Suprapubic skin (tissue), 4 donors: ENCODE results near the gene FBXO3. TPM values are rescaled to one million over a fixed set of nuclear protein-coding genes. Genes with fewer than 3 reads are reported as not detected.
A peak's percentile ranks its signal among the peaks of the same experiment; 100 is the strongest.
"Not testable (repeated sequence)": the region's sequence is repeated elsewhere in the genome, so short reads cannot be mapped to it uniquely, and the experiment has no call there.

Experiments
- DNase-seq, 2 donors: peaks; one replicate each; pipeline ENCODE4 v3.0.0-alpha.2; 2019; ENCODE audit warnings: low spot score in 2 of 2
- H3K27ac ChIP-seq: fragments of 200-600 bp; sonication (generic); one replicate; pipeline ENCODE4 v1.5.1; 2019
- H3K27me3 ChIP-seq: fragments of 200-600 bp; sonication (generic); one replicate; pipeline ENCODE4 v1.5.1; 2019
- H3K36me3 ChIP-seq: fragments of 200-600 bp; sonication (generic); one replicate; pipeline ENCODE4 v1.5.1; 2019
- H3K4me1 ChIP-seq: fragments of 200-600 bp; sonication (generic); one replicate; pipeline ENCODE4 v1.5.1; 2019
- H3K4me3 ChIP-seq: fragments of 200-600 bp; sonication (generic); one replicate; pipeline ENCODE4 v1.5.1; 2019; ENCODE audit warnings: mild to moderate bottlenecking
- H3K9me3 ChIP-seq: fragments of 200-600 bp; sonication (generic); one replicate; pipeline ENCODE4 v1.5.1; 2019
- EP300 ChIP-seq: sonication (generic); formaldehyde crosslinking; IDR thresholded peaks from one replicate; pipeline ENCODE4 v1.6.1; 2017; ENCODE audit warnings: antibody characterized with exemption
- POLR2A ChIP-seq, 2 donors: fragments of 450-650 bp; IDR thresholded peaks; one replicate each; pipeline ENCODE4 v1.6.1; 2017; ENCODE audit warnings: antibody characterized with exemption in 2 of 2, mild to moderate bottlenecking in 2 of 2, moderate library complexity in 2 of 2
- POLR2AphosphoS5 ChIP-seq, 3 donors: sonication (generic); formaldehyde crosslinking; IDR thresholded peaks; one replicate each; pipeline ENCODE4 v1.6.1; 2017; ENCODE audit warnings: antibody characterized with exemption in 3 of 3
- WGBS: methylation state at CpG from one replicate; pipeline ENCODE4 v1.1.5; 2018; 5-methylcytosine and 5-hydroxymethylcytosine counted together
- total RNA-seq, 4 donors: library from RNA; depleted of rRNA; stranded (reverse); fragments of >200 nt; gene quantifications; one replicate each; pipeline ENCODE4 v1.1.0, GENCODE V29; 2016
- TF ChIP-seq, protein P1 (sequence below), 2 donors: fragments of 200-600 bp in 1 of 2; fragments of 450-650 bp in 1 of 2; sonication (generic) in 1 of 2; IDR thresholded peaks; one replicate each; pipeline ENCODE4 v1.5.1; 2016 to 2019; ENCODE audit warnings: antibody characterized with exemption in 2 of 2, mild to moderate bottlenecking in 1 of 2, moderate library complexity in 1 of 2

Gene FBXO3
- total RNA-seq, 4 donors from 2014 or later = 35.4 to 47.5 (median 44.3) TPM

DNA sequence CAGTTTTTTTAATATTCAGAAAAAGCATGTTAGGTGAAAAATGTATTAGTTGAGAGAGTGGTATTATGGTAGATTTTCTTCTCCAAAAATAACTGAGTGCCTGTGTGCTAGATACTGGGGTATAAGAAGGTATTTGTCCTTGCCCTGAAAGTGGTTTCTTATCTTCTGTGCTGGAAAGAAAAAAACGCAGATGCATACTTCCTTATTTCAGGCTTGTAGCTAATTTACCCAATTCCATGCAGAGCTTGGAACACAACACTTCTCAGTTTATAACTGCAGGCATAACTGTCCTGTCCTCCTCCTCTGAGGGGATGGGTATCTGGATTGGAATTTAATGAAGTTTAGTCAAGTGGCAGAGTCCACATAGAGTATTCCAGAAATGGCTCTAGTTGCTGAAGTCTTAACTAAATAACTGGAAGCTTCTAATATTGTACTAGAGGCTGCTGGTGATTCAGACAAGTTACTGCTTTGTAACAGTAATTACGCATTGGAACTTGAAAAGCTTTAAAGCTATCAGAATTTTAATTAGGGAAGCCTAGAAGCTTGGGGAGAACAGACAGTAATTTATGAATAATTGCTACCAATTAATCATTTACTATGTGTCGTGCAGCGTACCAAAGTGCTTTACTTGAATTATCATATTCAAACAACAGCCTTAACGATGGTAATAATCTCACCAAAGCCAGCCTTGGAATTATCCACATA is 61.0 kb downstream of the FBXO3 start:
- TF ChIP-seq, protein P1, sequence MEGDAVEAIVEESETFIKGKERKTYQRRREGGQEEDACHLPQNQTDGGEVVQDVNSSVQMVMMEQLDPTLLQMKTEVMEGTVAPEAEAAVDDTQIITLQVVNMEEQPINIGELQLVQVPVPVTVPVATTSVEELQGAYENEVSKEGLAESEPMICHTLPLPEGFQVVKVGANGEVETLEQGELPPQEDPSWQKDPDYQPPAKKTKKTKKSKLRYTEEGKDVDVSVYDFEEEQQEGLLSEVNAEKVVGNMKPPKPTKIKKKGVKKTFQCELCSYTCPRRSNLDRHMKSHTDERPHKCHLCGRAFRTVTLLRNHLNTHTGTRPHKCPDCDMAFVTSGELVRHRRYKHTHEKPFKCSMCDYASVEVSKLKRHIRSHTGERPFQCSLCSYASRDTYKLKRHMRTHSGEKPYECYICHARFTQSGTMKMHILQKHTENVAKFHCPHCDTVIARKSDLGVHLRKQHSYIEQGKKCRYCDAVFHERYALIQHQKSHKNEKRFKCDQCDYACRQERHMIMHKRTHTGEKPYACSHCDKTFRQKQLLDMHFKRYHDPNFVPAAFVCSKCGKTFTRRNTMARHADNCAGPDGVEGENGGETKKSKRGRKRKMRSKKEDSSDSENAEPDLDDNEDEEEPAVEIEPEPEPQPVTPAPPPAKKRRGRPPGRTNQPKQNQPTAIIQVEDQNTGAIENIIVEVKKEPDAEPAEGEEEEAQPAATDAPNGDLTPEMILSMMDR (IDR thresholded peaks at IDR 0.05) = no peak
- no peak for TF ChIP-seq POLR2A (IDR thresholded peaks at IDR 0.05)
- no peak for TF ChIP-seq POLR2AphosphoS5 (IDR thresholded peaks at IDR 0.05)
- no peak for TF ChIP-seq EP300
- no peak for DNase-seq
- H3K36me3 ChIP-seq = peaks cover 75% of the 10 kb centered on the region
- peaks cover 42% of the 10 kb centered on the region for H3K4me1 ChIP-seq
- no peaks in the 10 kb centered on the region for H3K27me3 ChIP-seq
- 84% methylated on average over 5 of the region's 5 CpGs for WGBS
- no peak overlapping the region for H3K4me3 ChIP-seq
- H3K9me3 ChIP-seq = no peaks in the 10 kb centered on the region
- H3K27ac ChIP-seq = no peak overlapping the region

DNA sequence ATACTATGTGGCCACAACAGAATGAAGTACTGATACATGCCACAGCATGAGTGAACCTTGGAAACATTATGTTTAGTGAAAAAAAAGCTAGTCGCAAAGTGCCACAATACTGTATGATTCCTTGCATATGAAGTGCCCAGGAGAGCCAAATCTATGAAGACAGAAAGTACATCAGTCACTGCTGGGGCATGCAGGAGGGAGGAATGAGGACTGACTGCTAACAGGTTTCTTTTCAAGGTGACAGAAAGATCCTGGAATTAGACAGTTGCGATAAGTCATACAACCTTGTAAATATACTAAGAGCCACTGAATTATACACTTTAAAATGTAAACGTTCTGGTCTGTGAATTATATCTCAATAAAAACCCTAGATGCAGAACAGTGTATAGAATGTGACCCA is 61.9 kb downstream of the FBXO3 start:
- H3K4me3 ChIP-seq = no peak overlapping the region
- H3K36me3 ChIP-seq = peaks cover 74% of the 10 kb centered on the region
- no peaks in the 10 kb centered on the region for H3K9me3 ChIP-seq
- no peak for DNase-seq
- H3K27ac ChIP-seq = no peak overlapping the region
- H3K27me3 ChIP-seq = no peaks in the 10 kb centered on the region
- H3K4me1 ChIP-seq = peaks cover 45% of the 10 kb centered on the region
- TF ChIP-seq POLR2A (IDR thresholded peaks at IDR 0.05) (no peak), EP300 (no peak), POLR2AphosphoS5 (IDR thresholded peaks at IDR 0.05) (no peak)
- TF ChIP-seq, protein P1 (IDR thresholded peaks at IDR 0.05) = no peak
- WGBS = 87% methylated on average over 3 of the region's 3 CpGs

DNA sequence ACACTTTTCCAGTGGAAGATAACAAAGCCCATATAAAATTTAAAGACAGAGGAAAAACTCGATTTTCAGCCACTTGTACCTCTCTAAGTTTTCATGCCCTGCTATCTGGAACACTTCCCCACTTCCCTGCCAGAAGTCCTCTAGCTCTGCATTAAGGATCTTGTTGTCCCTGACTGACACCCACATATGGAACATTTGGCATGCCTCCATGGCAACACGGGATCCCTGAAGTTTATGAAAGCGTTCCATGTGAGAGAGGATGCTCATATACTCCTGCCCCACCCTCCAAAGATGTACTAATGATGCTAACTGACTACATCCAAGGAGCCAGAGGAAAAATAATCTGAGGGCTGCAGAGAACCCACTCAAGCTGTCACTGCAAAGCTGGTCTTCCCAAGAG is 64.9 kb downstream of the FBXO3 start:
- Histone ChIP-seq H3K4me1 (peaks cover 23% of the 10 kb centered on the region), H3K36me3 (peaks cover 54% of the 10 kb centered on the region), H3K27me3 (no peaks in the 10 kb centered on the region), H3K4me3 (no peak overlapping the region), H3K9me3 (no peaks in the 10 kb centered on the region), H3K27ac (peak overlapping the region; percentile 10)
- no peak for DNase-seq
- 49% methylated on average over 3 of the region's 3 CpGs for WGBS
- TF ChIP-seq, protein P1 (IDR thresholded peaks at IDR 0.05) = no peak
- no peak for TF ChIP-seq POLR2AphosphoS5 (IDR thresholded peaks at IDR 0.05)
- no peak for TF ChIP-seq EP300
- TF ChIP-seq POLR2A (IDR thresholded peaks at IDR 0.05) = no peak

DNA sequence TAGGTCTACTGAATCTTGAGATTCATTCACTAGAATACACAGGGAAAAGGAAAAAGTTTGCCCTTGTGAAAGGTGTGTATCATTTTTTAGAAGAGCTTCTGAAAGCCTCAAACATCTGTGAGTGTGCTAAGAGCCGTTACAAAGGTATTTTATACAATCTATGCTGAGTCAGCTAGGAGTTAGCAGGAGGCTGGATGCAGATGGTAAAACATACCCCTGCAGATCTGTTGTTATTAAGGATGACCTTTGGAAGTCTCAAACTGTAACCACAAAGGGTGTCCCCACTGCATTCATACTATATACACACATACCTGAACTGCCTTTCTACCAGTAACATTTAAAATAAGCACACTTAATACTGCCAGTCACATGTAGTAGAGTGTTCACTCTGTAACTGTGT is 65.3 kb downstream of the FBXO3 start:
- H3K27me3 ChIP-seq = no peaks in the 10 kb centered on the region
- H3K9me3 ChIP-seq = no peaks in the 10 kb centered on the region
- TF ChIP-seq, protein P1 (IDR thresholded peaks at IDR 0.05) = no peak
- TF ChIP-seq POLR2AphosphoS5 (IDR thresholded peaks at IDR 0.05) (no peak), POLR2A (IDR thresholded peaks at IDR 0.05) (no peak), EP300 (no peak)
- peaks cover 23% of the 10 kb centered on the region for H3K4me1 ChIP-seq
- peaks cover 50% of the 10 kb centered on the region for H3K36me3 ChIP-seq
- H3K27ac ChIP-seq = no peak overlapping the region
- WGBS = 81% methylated on average over 1 of the region's 1 CpG
- DNase-seq = no peak
- H3K4me3 ChIP-seq = no peak overlapping the region

DNA sequence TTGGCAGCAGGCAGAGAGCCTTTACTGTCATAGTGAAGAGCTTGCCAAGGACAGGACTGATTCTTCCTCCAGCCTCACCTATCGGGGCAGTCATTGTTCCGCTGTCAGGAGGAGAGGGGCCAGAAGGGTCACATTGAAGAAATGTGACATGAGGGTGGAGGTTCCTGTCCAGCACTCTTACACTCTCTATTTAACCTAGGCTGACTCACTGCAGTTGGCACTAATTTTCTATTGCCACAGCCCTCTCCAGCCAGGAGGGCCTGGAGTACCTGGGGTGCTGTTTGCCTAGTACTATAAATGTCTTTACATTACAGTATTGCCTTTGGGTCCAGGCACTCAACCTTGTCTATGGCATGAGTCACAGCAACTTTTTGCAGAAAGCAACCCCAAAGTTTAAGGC is 66.5 kb downstream of the FBXO3 start:
- not testable (repeated sequence) for H3K4me3 ChIP-seq, H3K27ac ChIP-seq, DNase-seq, H3K9me3 ChIP-seq, H3K27me3 ChIP-seq
- peaks cover 38% of the 10 kb centered on the region for H3K36me3 ChIP-seq
- peaks cover 30% of the 10 kb centered on the region for H3K4me1 ChIP-seq
- 75% methylated on average over 2 of the region's 2 CpGs for WGBS

DNA sequence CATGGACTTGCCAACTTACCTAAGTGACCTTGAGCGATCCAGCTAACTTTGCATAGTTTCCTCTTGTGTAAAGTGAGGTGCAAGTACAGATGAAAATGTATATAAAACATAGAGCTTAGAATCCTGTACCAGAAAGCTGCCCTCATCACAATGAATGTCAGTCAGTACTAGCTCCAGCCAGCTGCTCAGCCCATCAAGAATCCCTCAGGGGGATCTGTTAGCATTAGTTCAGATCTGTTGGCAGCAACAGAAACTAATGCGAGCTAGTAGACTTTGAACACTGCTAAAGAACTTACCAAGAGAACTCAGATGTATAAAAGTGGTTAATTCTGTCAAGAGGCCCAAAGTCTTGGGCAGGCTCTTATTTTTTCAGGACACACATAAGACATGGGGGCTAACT is 67.4 kb downstream of the FBXO3 start:
- H3K27ac ChIP-seq = peak overlapping the region; percentile 74
- H3K4me3 ChIP-seq = no peak overlapping the region
- 63% methylated on average over 2 of the region's 2 CpGs for WGBS
- no peak for DNase-seq
- TF ChIP-seq, protein P1 (IDR thresholded peaks at IDR 0.05) = no peak
- no peak for TF ChIP-seq POLR2A (IDR thresholded peaks at IDR 0.05)
- TF ChIP-seq EP300 = no peak
- no peak for TF ChIP-seq POLR2AphosphoS5 (IDR thresholded peaks at IDR 0.05)
- H3K27me3 ChIP-seq = no peaks in the 10 kb centered on the region
- peaks cover 31% of the 10 kb centered on the region for H3K36me3 ChIP-seq
- H3K4me1 ChIP-seq = peaks cover 39% of the 10 kb centered on the region
- H3K9me3 ChIP-seq = no peaks in the 10 kb centered on the region
